ENCODE data around the gene GDPGP1.

Gene GDPGP1

GRCh38 chr15:90194655-90195054 is 39.4 kb upstream of the GDPGP1 start:
- Histone ChIP-seq H3K9me3 (ENCODE audit: severe bottlenecking) (peaks cover 8% of the 10 kb centered on the region), H3K36me3 (peaks cover 9% of the 10 kb centered on the region), H3K27ac (peak overlapping the region; percentile 87), H3K27me3 (ENCODE audit: insufficient read depth, low read depth, severe bottlenecking) (no peaks in the 10 kb centered on the region), H3K4me3 (ENCODE audit: low read depth, low read length) (no peak overlapping the region)
- no peak for TF ChIP-seq CTCF (IDR thresholded peaks at IDR 0.05; ENCODE audit: low read depth, low read length)
- DNase-seq: no peak

DNA sequence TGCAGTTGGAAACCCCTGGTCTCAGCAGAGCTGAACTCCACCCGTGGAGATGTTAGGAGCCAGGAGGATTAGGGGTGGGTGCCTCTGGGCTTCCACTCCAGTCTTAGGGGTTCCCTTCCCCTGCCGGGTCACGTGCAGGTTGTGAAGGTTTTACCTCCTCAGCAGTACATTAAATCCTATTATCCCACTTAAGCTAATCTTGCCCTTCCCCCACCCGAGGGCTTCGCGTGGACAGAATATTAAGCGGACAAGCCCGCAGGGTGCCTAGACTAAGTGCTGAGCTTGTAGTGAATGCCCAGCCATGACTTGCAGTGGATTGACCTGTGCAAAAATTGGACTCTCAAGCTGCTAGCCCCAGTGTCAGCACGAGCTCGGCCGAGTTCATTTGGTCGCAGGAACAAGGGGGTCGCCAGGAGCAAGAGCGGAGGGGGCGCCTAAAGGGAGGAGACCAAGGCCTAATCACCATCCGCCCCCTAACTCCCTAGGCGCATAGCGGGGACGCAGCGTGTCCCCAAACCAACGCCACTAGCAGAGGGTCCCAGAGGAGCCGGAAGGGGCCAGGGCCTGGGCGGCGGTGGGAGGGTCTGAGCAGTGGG is 33.4 kb upstream of the GDPGP1 start:
- H3K27me3 ChIP-seq (ENCODE audit: insufficient read depth, low read depth, severe bottlenecking): no peaks in the 10 kb centered on the region
- no peaks in the 10 kb centered on the region for H3K9me3 ChIP-seq (ENCODE audit: severe bottlenecking)
- no peak for TF ChIP-seq CTCF (IDR thresholded peaks at IDR 0.05; ENCODE audit: low read depth, low read length)
- peak; percentile 96 for DNase-seq
- H3K4me3 ChIP-seq (ENCODE audit: low read depth, low read length): peak overlapping the region; percentile 89
- H3K36me3 ChIP-seq: peaks cover 33% of the 10 kb centered on the region
- H3K27ac ChIP-seq: peak overlapping the region; percentile 97

- Histone ChIP-seq H3K36me3 (peaks cover 40% of the 10 kb centered on the region), H3K9me3 (ENCODE audit: severe bottlenecking) (no peaks in the 10 kb centered on the region), H3K27ac (peak within 1 kb of the TSS; percentile 97), H3K27me3 (ENCODE audit: insufficient read depth, low read depth, severe bottlenecking) (no peaks in the 10 kb centered on the region), H3K4me3 (ENCODE audit: low read depth, low read length) (peak within 1 kb of the TSS; percentile 89)
- DNase-seq: peak; percentile 81
- TF ChIP-seq CTCF (IDR thresholded peaks at IDR 0.05; ENCODE audit: low read depth, low read length): no peak
These were observed 32.7 kb upstream of the GDPGP1 start, which contains the start of gene SEMA4B for GRCh38 chr15:90201130-90201943. Gene SEMA4B, plus strand, starts transcription at chr15:90201330. Its CDS starts 249 bp downstream, at chr15:90201579.

- peaks cover 46% of the 10 kb centered on the region for H3K36me3 ChIP-seq
- H3K4me3 ChIP-seq (ENCODE audit: low read depth, low read length): peak overlapping the region; percentile 89
- DNase-seq: no peak
- no peak for TF ChIP-seq CTCF (IDR thresholded peaks at IDR 0.05; ENCODE audit: low read depth, low read length)
- no peaks in the 10 kb centered on the region for H3K27me3 ChIP-seq (ENCODE audit: insufficient read depth, low read depth, severe bottlenecking)
- peak overlapping the region; percentile 97 for H3K27ac ChIP-seq
- H3K9me3 ChIP-seq (ENCODE audit: severe bottlenecking): no peaks in the 10 kb centered on the region
These were observed 32.0 kb upstream of the GDPGP1 start for GRCh38 chr15:90201944-90202375.

- Histone ChIP-seq H3K9me3 (ENCODE audit: severe bottlenecking) (no peaks in the 10 kb centered on the region), H3K36me3 (peaks cover 55% of the 10 kb centered on the region), H3K27ac (no peak overlapping the region), H3K4me3 (ENCODE audit: low read depth, low read length) (peak overlapping the region; percentile 89), H3K27me3 (ENCODE audit: insufficient read depth, low read depth, severe bottlenecking) (no peaks in the 10 kb centered on the region)
- no peak for DNase-seq
- TF ChIP-seq CTCF (IDR thresholded peaks at IDR 0.05; ENCODE audit: low read depth, low read length): no peak
These were observed 31.1 kb upstream of the GDPGP1 start for GRCh38 chr15:90202929-90203328.
